Activated T-cell treated with anti-CD3 and anti-CD28 coated beads for 24 hours (primary cell): Measurements from ENCODE around the gene ZNF619.
"Not testable (repeated sequence)": the region's sequence is repeated elsewhere in the genome, so short reads cannot be mapped to it uniquely, and the experiment has no call there.

ENCODE experiments used
- DNase-seq: peaks from one replicate; pipeline ENCODE4 v3.0.0-alpha.2; 2020; ENCODE audit warnings: low read depth

Gene ZNF619

GRCh38 chr3:40476478-40477470 lies at the start of gene ZNF619:
ZNF619 (plus strand) TSS chr3:40477122; CDS start chr3:40477980, 858 bp downstream.
- peak; percentile 43 for DNase-seq

- no peak for DNase-seq
Measured at GRCh38 chr3:40432793-40433192, 44.1 kb upstream of the ZNF619 start.

- no peak for DNase-seq
Measured at GRCh38 chr3:40437889-40438288, 39.0 kb upstream of the ZNF619 start.

GRCh38 chr3:40445062-40445461 lies 31.9 kb upstream of the ZNF619 start:
- DNase-seq: no peak

GRCh38 chr3:40445880-40446279 lies 31.0 kb upstream of the ZNF619 start:
- no peak for DNase-seq

- no peak for DNase-seq
Measured at GRCh38 chr3:40450438-40450837, 26.5 kb upstream of the ZNF619 start.

- DNase-seq: no peak
Measured at GRCh38 chr3:40451551-40451950, 25.4 kb upstream of the ZNF619 start.

- no peak for DNase-seq
Measured at GRCh38 chr3:40452057-40452456, 24.9 kb upstream of the ZNF619 start.

- no peak for DNase-seq
Measured at GRCh38 chr3:40452562-40452875, 24.4 kb upstream of the ZNF619 start.

GRCh38 chr3:40452876-40453730 lies 23.8 kb upstream of the ZNF619 start:
- DNase-seq: peak; percentile 94

- DNase-seq: no peak
Measured at GRCh38 chr3:40453933-40454332, 23.0 kb upstream of the ZNF619 start.

GRCh38 chr3:40455328-40455727 lies 21.6 kb upstream of the ZNF619 start:
- no peak for DNase-seq

GRCh38 chr3:40456279-40456939 lies 20.5 kb upstream of the ZNF619 start:
- DNase-seq: no peak

GRCh38 chr3:40456940-40457823 lies 19.7 kb upstream of the ZNF619 start, which contains the start of gene RPL14:
RPL14 (plus strand) TSS chr3:40457339; CDS start chr3:40457472, 133 bp downstream.
- DNase-seq: peak; percentile 95

GRCh38 chr3:40458473-40458872 lies 18.4 kb upstream of the ZNF619 start:
- no peak for DNase-seq

GRCh38 chr3:40460481-40460880 lies 16.4 kb upstream of the ZNF619 start:
- DNase-seq: not testable (repeated sequence)

- DNase-seq: no peak
Measured at GRCh38 chr3:40461161-40461560, 15.8 kb upstream of the ZNF619 start.

- not testable (repeated sequence) for DNase-seq
Measured at GRCh38 chr3:40462838-40463237, 14.1 kb upstream of the ZNF619 start.

- no peak for DNase-seq
Measured at GRCh38 chr3:40463579-40463978, 13.3 kb upstream of the ZNF619 start.

- no peak for DNase-seq
Measured at GRCh38 chr3:40464339-40465110, 12.4 kb upstream of the ZNF619 start.

- no peak for DNase-seq
Measured at GRCh38 chr3:40465111-40465407, 11.9 kb upstream of the ZNF619 start.
